B cell (primary cell): ENCODE data around the gene SRD5A1. TPM values are rescaled to one million over a fixed set of nuclear protein-coding genes. Genes with fewer than 3 reads are reported as not detected.

Experiments used
- ATAC-seq: fragments of 200-7000 bp; cut with Tn5 transposase; one replicate; pipeline ENCODE4 v1.10.0; 2021; ENCODE audit warnings: low read depth, mild to moderate bottlenecking, moderate number of reproducible peaks, moderate library complexity
- CTCF ChIA-PET: fragments of 350-600 bp; sonication (Branson Sonifier 250); formaldehyde crosslinking; loops from one replicate; lab custom pipeline; 2021; ENCODE audit warnings: antibody characterized with exemption, inconsistent platforms; lab: Charles Lee
- POLR2A ChIA-PET: fragments of 350-600 bp; sonication (Branson Sonifier 250); formaldehyde crosslinking; loops from one replicate; lab custom pipeline; 2021; ENCODE audit warnings: antibody characterized with exemption; lab: Charles Lee
- DNase-seq: peaks from one replicate; pipeline ENCODE4 v3.0.0; 2013
- H2AFZ ChIP-seq: 2 replicates; pipeline ENCODE4 v1.6.1; 2012; ENCODE audit warnings: mild to moderate bottlenecking, low read depth, low read length; ENCODE audit not compliant: insufficient read depth, poor library complexity, severe bottlenecking
- H3K27ac ChIP-seq, 2 donors: 1 replicate in 1 of 2; 2 replicates in 1 of 2; pipeline ENCODE4 v1.5.1; 2012 to 2013; ENCODE audit warnings: low read length in 2 of 2, mild to moderate bottlenecking in 2 of 2, moderate library complexity in 1 of 2
- H3K27me3 ChIP-seq, 4 experiments: fragments of 200-600 bp in 1 of 4; sonication (generic) in 1 of 4; replicated peaks in 1 of 4; 1 replicate in 2 of 4; 2 replicates in 2 of 4; pipeline versions ENCODE4 v1.6.1 to v1.7.0; 2013 to 2016; ENCODE audit warnings: low read length in 3 of 4, mild to moderate bottlenecking in 2 of 4, mixed read lengths in 1 of 4, moderate library complexity in 1 of 4; ENCODE audit not compliant: insufficient read depth in 4 of 4, control insufficient read depth in 3 of 4; ENCODE audit errors: control extremely low read depth in 1 of 4
- H3K36me3 ChIP-seq, 2 experiments: replicated peaks in 1 of 2; 1 replicate in 1 of 2; 2 replicates in 1 of 2; pipeline versions ENCODE4 v1.6.1 to v1.7.1; 2013; ENCODE audit warnings: low read length in 1 of 2; ENCODE audit not compliant: insufficient read depth in 2 of 2, control insufficient read depth in 1 of 2; ENCODE audit errors: control extremely low read depth in 1 of 2, extremely low read depth in 1 of 2
- H3K4me1 ChIP-seq, 2 donors: fragments of 200-600 bp in 1 of 2; sonication (generic) in 1 of 2; 1 replicate in 1 of 2; 2 replicates in 1 of 2; pipeline versions ENCODE4 v1.5.1 to v1.6.1; 2013 to 2017; ENCODE audit warnings: low read length in 2 of 2; ENCODE audit not compliant: control insufficient read depth in 2 of 2, insufficient read depth in 2 of 2
- H3K4me2 ChIP-seq: replicated peaks from 2 replicates; pipeline ENCODE3; 2012; ENCODE audit warnings: mild to moderate bottlenecking, low read depth, low read length; ENCODE audit not compliant: poor library complexity, severe bottlenecking
- H3K4me3 ChIP-seq, 5 experiments: fragments of 200-600 bp in 1 of 5; sonication (generic) in 1 of 5; 1 replicate in 3 of 5; 2 replicates in 2 of 5; pipeline versions ENCODE4 v1.5.1 to v1.7.0; 2011 to 2016; ENCODE audit warnings: low read length in 4 of 5, mild to moderate bottlenecking in 4 of 5, low read depth in 2 of 5, control low read depth in 1 of 5, moderate library complexity in 1 of 5; ENCODE audit not compliant: insufficient read depth in 1 of 5; ENCODE audit errors: control extremely low read depth in 1 of 5, extremely low read depth in 1 of 5
- H3K79me2 ChIP-seq: fragments of 200-600 bp; sonication (generic); one replicate; pipeline ENCODE4 v1.6.0; 2016; ENCODE audit warnings: low read length; ENCODE audit not compliant: control insufficient read depth, insufficient read depth
- H3K9ac ChIP-seq: fragments of 200-600 bp; sonication (generic); 2 replicates; pipeline ENCODE4 v1.6.1; 2017; ENCODE audit warnings: mild to moderate bottlenecking, low read length, moderate library complexity
- H3K9me3 ChIP-seq, 3 donors: one replicate each; pipeline versions ENCODE4 v1.6.1 to v1.7.1; 2013; ENCODE audit warnings: low read length in 2 of 3; ENCODE audit not compliant: control insufficient read depth in 2 of 3, insufficient read depth in 1 of 3; ENCODE audit errors: control extremely low read depth in 1 of 3
- H4K20me1 ChIP-seq: 2 replicates; pipeline ENCODE4 v1.6.0; 2012; ENCODE audit warnings: mild to moderate bottlenecking, low read length; ENCODE audit not compliant: insufficient read depth, control insufficient read depth, poor library complexity, severe bottlenecking
- H3K27ac Mint-ChIP-seq: one replicate; pipeline ENCODE4 v1.8.0; 2021; ENCODE audit warnings: mixed read lengths
- H3K27me3 Mint-ChIP-seq: one replicate; pipeline ENCODE4 v1.8.0; 2021; ENCODE audit warnings: mixed read lengths
- H3K4me1 Mint-ChIP-seq: one replicate; pipeline ENCODE4 v1.8.0; 2021; ENCODE audit warnings: mixed read lengths
- H3K4me3 Mint-ChIP-seq: one replicate; pipeline ENCODE4 v1.8.0; 2021; ENCODE audit warnings: mixed read lengths
- H3K9me3 Mint-ChIP-seq: one replicate; pipeline ENCODE4 v1.8.0; 2022; ENCODE audit warnings: mixed read lengths; ENCODE audit not compliant: insufficient read depth
- EZH2 ChIP-seq: IDR thresholded peaks from 2 replicates; pipeline ENCODE4 v1.6.1; 2012; ENCODE audit warnings: borderline replicate concordance, low read depth, mild to moderate bottlenecking, moderate library complexity, low read length; ENCODE audit not compliant: insufficient read depth, poor library complexity, severe bottlenecking
- WGBS: methylation state at CpG from one replicate; pipeline ENCODE4 v1.1.5; 2013; ENCODE audit warnings: missing lambda C conversion rate; ENCODE audit not compliant: insufficient coverage; 5-methylcytosine and 5-hydroxymethylcytosine counted together
- intact Hi-C: fragments of 100-400 bp; cut with micrococcal nuclease; formaldehyde crosslinking; loops from one replicate; pipeline ENCODE4 v1.10.0; 2022
- polyA plus RNA-seq: library from polyadenylated mRNA; depleted of rRNA; stranded (reverse); fragments of >200 nt; gene quantifications from 2 replicates; pipeline ENCODE4 v1.2.3, GENCODE V29; 2012
- total RNA-seq, 2 donors: library from RNA; stranded (reverse); fragments of 120-200 nt in 1 of 2; gene quantifications; 1 replicate in 1 of 2; 2 replicates in 1 of 2; pipeline versions ENCODE4 v1.2.3 to v1.2.4, GENCODE V29; 2013 to 2022
- TF ChIP-seq, protein P1 (sequence below): fragments of 200-600 bp; IDR thresholded peaks from one replicate; pipeline ENCODE4 v1.8.0; 2022; ENCODE audit warnings: antibody characterized with exemption, mild to moderate bottlenecking

The SRD5A1 gene
- total and polyA plus RNA-seq, 2 donors (not counting 1 experiment from before 2014, with no cell fraction given), result 17.2 to 29.2 TPM

DNA sequence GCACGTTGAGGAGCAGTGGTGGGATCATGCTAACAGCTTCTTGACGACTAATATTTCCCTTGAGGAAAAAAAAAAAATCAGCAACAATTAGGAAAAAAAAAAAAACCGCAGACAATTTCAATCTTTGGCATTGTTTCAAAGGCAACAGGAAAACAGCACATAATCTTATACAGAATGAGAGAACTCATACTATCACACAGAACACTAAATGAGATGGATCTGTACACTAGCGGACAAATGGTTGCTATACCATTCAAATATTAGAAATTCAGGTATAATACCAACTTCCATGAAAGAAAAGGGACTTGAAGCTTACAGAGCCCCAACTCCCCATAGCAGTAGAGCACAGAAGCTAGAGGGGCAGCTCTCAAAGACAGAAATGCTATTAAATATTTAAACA, 10.0 kb upstream of the SRD5A1 start:
- no peak for DNase-seq

DNA sequence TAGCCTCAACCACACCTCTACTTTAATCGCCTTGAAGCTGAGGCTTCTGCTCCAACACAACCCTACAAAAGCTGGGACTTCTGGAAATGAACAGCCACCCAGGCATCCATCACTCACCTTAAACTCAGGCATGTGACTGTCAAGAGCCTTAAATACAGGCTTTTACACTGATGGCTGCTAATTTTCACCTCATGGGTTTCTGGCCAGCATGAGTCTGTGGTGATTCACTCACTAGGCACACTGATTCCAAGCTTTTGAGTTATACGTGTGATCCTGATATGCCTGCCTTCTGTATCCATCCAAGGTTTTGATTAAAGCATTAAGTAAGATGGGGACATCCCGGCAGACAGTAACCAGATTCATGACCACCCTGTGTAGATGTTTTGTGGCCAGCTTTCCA, 9.3 kb upstream of the SRD5A1 start:
- H4K20me1 ChIP-seq, result peaks cover 61% of the 10 kb centered on the region
- H3K27ac ChIP-seq, result no peak overlapping the region
- no peak overlapping the region for H3K27ac Mint-ChIP-seq
- TF ChIP-seq EZH2, result no peak
- TF ChIP-seq, protein P1, sequence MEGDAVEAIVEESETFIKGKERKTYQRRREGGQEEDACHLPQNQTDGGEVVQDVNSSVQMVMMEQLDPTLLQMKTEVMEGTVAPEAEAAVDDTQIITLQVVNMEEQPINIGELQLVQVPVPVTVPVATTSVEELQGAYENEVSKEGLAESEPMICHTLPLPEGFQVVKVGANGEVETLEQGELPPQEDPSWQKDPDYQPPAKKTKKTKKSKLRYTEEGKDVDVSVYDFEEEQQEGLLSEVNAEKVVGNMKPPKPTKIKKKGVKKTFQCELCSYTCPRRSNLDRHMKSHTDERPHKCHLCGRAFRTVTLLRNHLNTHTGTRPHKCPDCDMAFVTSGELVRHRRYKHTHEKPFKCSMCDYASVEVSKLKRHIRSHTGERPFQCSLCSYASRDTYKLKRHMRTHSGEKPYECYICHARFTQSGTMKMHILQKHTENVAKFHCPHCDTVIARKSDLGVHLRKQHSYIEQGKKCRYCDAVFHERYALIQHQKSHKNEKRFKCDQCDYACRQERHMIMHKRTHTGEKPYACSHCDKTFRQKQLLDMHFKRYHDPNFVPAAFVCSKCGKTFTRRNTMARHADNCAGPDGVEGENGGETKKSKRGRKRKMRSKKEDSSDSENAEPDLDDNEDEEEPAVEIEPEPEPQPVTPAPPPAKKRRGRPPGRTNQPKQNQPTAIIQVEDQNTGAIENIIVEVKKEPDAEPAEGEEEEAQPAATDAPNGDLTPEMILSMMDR, result no peak
- intact Hi-C loops, result no loop called here
- H3K9ac ChIP-seq, result no peak overlapping the region
- no peaks in the 10 kb centered on the region for H3K27me3 ChIP-seq
- no peaks in the 10 kb centered on the region for H3K4me1 ChIP-seq
- H3K36me3 ChIP-seq, result peaks cover 13 to 76% of the 10 kb centered on the region in 2 experiments
- H3K4me3 Mint-ChIP-seq, result no peak overlapping the region
- peaks cover 90% of the 10 kb centered on the region for H3K79me2 ChIP-seq
- H3K9me3 ChIP-seq, result peaks cover 3 to 11% (median 8%) of the 10 kb centered on the region in 3 donors
- H2AFZ ChIP-seq, result no peak overlapping the region
- CTCF ChIA-PET, result interaction anchor here (1.8 kb wide), 1 partner anchor 121 kb away, joined by 6 read pairs; no protein-coding TSS in a partner anchor
- 100% methylated on average over 3 of the region's 3 CpGs for WGBS
- ATAC-seq, result no peak
- H3K4me2 ChIP-seq, result no peak overlapping the region
- peaks cover 6% of the 10 kb centered on the region for H3K9me3 Mint-ChIP-seq
- H3K27me3 Mint-ChIP-seq, result no peaks in the 10 kb centered on the region
- no peak for DNase-seq
- H3K4me3 ChIP-seq, result no peak overlapping the region
- H3K4me1 Mint-ChIP-seq, result peaks cover 10% of the 10 kb centered on the region
- POLR2A ChIA-PET, result no interaction called here

More for the DNA sequence above, 10.0 kb upstream of the SRD5A1 start:
- H4K20me1 ChIP-seq, result peaks cover 55% of the 10 kb centered on the region
- H3K4me1 ChIP-seq, result no peaks in the 10 kb centered on the region
- intact Hi-C loops, result no loop called here
- no peaks in the 10 kb centered on the region for H3K27me3 ChIP-seq
- CTCF ChIA-PET, result interaction anchor here (1.8 kb wide), 1 partner anchor 122 kb away, joined by 6 read pairs; no protein-coding TSS in a partner anchor
- peaks cover 6% of the 10 kb centered on the region for H3K9me3 Mint-ChIP-seq
- H3K79me2 ChIP-seq, result peaks cover 87% of the 10 kb centered on the region
- no peak overlapping the region for H3K4me3 ChIP-seq
- 92% methylated on average over 2 of the region's 4 CpGs for WGBS
- no peaks in the 10 kb centered on the region for H3K27me3 Mint-ChIP-seq
- no peak overlapping the region for H3K27ac Mint-ChIP-seq
- peaks cover 3 to 11% (median 8%) of the 10 kb centered on the region in 3 donors for H3K9me3 ChIP-seq
- H3K4me3 Mint-ChIP-seq, result no peak overlapping the region
- H3K9ac ChIP-seq, result no peak overlapping the region
- no peak overlapping the region for H2AFZ ChIP-seq
- peaks cover 14 to 76% of the 10 kb centered on the region in 2 experiments for H3K36me3 ChIP-seq
- no peak for ATAC-seq
- POLR2A ChIA-PET, result interaction anchor here (0.7 kb wide), 1 partner anchor 18 kb away, joined by 4 read pairs; no protein-coding TSS in a partner anchor
- H3K27ac ChIP-seq, result no peak overlapping the region
- H3K4me2 ChIP-seq, result no peak overlapping the region
- H3K4me1 Mint-ChIP-seq, result peaks cover 9% of the 10 kb centered on the region
- TF ChIP-seq, protein P1, result no peak
- TF ChIP-seq EZH2, result no peak
